GM18499 (cell line): ENCODE results near the gene MIER2.

Source experiments
- ATAC-seq: cut with Tn5 transposase; IDR thresholded peaks from one replicate; pipeline ENCODE4 v1.9.1; 2021; ENCODE audit warnings: moderate number of reproducible peaks; ENCODE audit not compliant: insufficient read depth, unreplicated experiment

The MIER2 gene

GRCh38 chr19:310141-310651, 34.4 kb downstream of the MIER2 start:
- no peak for ATAC-seq

- no peak for ATAC-seq
Observed at GRCh38 chr19:309206-309565, 35.4 kb downstream of the MIER2 start.

- no peak for ATAC-seq
Observed at GRCh38 chr19:308471-309205, 36.0 kb downstream of the MIER2 start.

- ATAC-seq = no peak
Observed at GRCh38 chr19:307793-308420, 36.7 kb downstream of the MIER2 start.

GRCh38 chr19:307111-307531, 37.5 kb downstream of the MIER2 start:
- ATAC-seq = no peak

- ATAC-seq = no peak
Observed at GRCh38 chr19:306151-306900, 38.3 kb downstream of the MIER2 start.

- no peak for ATAC-seq
Observed at GRCh38 chr19:305240-306150, 39.1 kb downstream of the MIER2 start.

GRCh38 chr19:296476-297225, 47.9 kb downstream of the MIER2 start:
- ATAC-seq = no peak

- no peak for ATAC-seq
Observed at GRCh38 chr19:295687-296370, 48.8 kb downstream of the MIER2 start.

GRCh38 chr19:294946-295686, 49.5 kb downstream of the MIER2 start:
- no peak for ATAC-seq

GRCh38 chr19:294341-294945, 50.2 kb downstream of the MIER2 start:
- no peak for ATAC-seq

- ATAC-seq = no peak
Observed at GRCh38 chr19:293436-294110, 51.0 kb downstream of the MIER2 start.

GRCh38 chr19:292951-293350, 51.6 kb downstream of the MIER2 start:
- no peak for ATAC-seq

- ATAC-seq = no peak
Observed at GRCh38 chr19:292281-292884, 52.2 kb downstream of the MIER2 start.

GRCh38 chr19:291561-292280, 52.9 kb downstream of the MIER2 start:
- ATAC-seq = no peak

GRCh38 chr19:291006-291521, 53.5 kb downstream of the MIER2 start, which contains the start of gene PLPP2:
PLPP2 (minus strand) TSS chr19:291403; CDS start chr19:291336, 67 bp downstream.
- no peak for ATAC-seq
